Stimulated activated CD8-positive, alpha-beta memory T cell treated with anti-CD3 and anti-CD28 coated beads, Interleukin-2, amount 100 ng/mL, for 48 hours (primary cell): Measurements from ENCODE around the gene CORO2B.
"Not testable (repeated sequence)": the region's sequence is repeated elsewhere in the genome, so short reads cannot be mapped to it uniquely, and the experiment has no call there.

ENCODE experiments used
- DNase-seq, 2 donors: peaks; one replicate each; pipeline ENCODE4 v3.0.0-alpha.2; 2020; ENCODE audit warnings: low read depth in 2 of 2

CORO2B gene

GRCh38 chr15:68646696-68647095, 67.9 kb downstream of the CORO2B start:
- DNase-seq = no peak

GRCh38 chr15:68647361-68647760, 68.6 kb downstream of the CORO2B start:
- not testable (repeated sequence) for DNase-seq

- DNase-seq = peak; percentile 48 to 49
Measured at GRCh38 chr15:68650901-68651709, 72.3 kb downstream of the CORO2B start.

GRCh38 chr15:68651916-68652525, 73.2 kb downstream of the CORO2B start:
- DNase-seq = no peak

GRCh38 chr15:68653031-68653635, 74.3 kb downstream of the CORO2B start:
- no peak for DNase-seq

GRCh38 chr15:68653801-68654200, 75.0 kb downstream of the CORO2B start:
- no peak for DNase-seq

- no peak for DNase-seq
Measured at GRCh38 chr15:68654786-68655560, 76.2 kb downstream of the CORO2B start.

GRCh38 chr15:68655686-68656437, 77.1 kb downstream of the CORO2B start:
- no peak for DNase-seq

- no peak for DNase-seq
Measured at GRCh38 chr15:68656438-68656739, 77.6 kb downstream of the CORO2B start.

- no peak for DNase-seq
Measured at GRCh38 chr15:68658151-68658550, 79.4 kb downstream of the CORO2B start.

- no peak for DNase-seq
Measured at GRCh38 chr15:68658641-68659358, 80.0 kb downstream of the CORO2B start.

GRCh38 chr15:68663526-68663925, 84.7 kb downstream of the CORO2B start:
- DNase-seq = no peak

GRCh38 chr15:68666120-68666811, 87.5 kb downstream of the CORO2B start:
- DNase-seq = no peak

GRCh38 chr15:68666812-68667450, 88.1 kb downstream of the CORO2B start:
- DNase-seq = no peak

- DNase-seq = no peak
Measured at GRCh38 chr15:68667800-68668625, 89.2 kb downstream of the CORO2B start.

GRCh38 chr15:68668926-68669600, 90.3 kb downstream of the CORO2B start:
- no peak for DNase-seq

GRCh38 chr15:68672251-68672650, 93.5 kb downstream of the CORO2B start:
- DNase-seq = no peak

- no peak for DNase-seq
Measured at GRCh38 chr15:68672781-68673205, 94.0 kb downstream of the CORO2B start.
